Cardiac muscle cell (in vitro differentiated cells and primary cell): ENCODE measurements around the gene EIF1B. TPM values are rescaled to one million over a fixed set of nuclear protein-coding genes. Genes with fewer than 3 reads are reported as not detected.

Experiments used
- DNase-seq, 2 donors: peaks; one replicate each; pipeline versions ENCODE4 v3.0.0 to v3.0.0-alpha.2; 2010 to 2017; ENCODE audit warnings: low read depth in 1 of 2, low spot score in 1 of 2
- H3K27ac ChIP-seq: fragments of 200-600 bp; sonication (generic); 2 replicates; pipeline ENCODE4 v1.5.1; 2016
- H3K27me3 ChIP-seq: fragments of 200-600 bp; sonication (generic); 2 replicates; pipeline ENCODE4 v1.6.0; 2016; ENCODE audit warnings: control low read depth
- H3K36me3 ChIP-seq: fragments of 200-600 bp; sonication (generic); 2 replicates; pipeline ENCODE4 v1.5.1; 2016; ENCODE audit warnings: control low read depth
- H3K4me1 ChIP-seq: fragments of 200-600 bp; sonication (generic); 2 replicates; pipeline ENCODE4 v1.8.1; 2017; ENCODE audit warnings: low read depth, mild to moderate bottlenecking, mixed run types
- H3K4me3 ChIP-seq: fragments of 200-600 bp; sonication (generic); 2 replicates; pipeline ENCODE4 v1.5.1; 2016; ENCODE audit warnings: mild to moderate bottlenecking
- H3K9me3 ChIP-seq: fragments of 200-600 bp; sonication (generic); 2 replicates; pipeline ENCODE4 v1.5.1; 2017; ENCODE audit warnings: low read depth, mild to moderate bottlenecking, control low read depth
- CTCF ChIP-seq: IDR thresholded peaks from 2 replicates; pipeline ENCODE4 v1.5.1; 2012; ENCODE audit warnings: low read depth, mild to moderate bottlenecking, low read length
- polyA plus RNA-seq: library from polyadenylated mRNA; unstranded; fragments of >200 nt; fragmentation: Nextera tagmentation; extraction: Ambion mirVana; gene quantifications from 2 replicates; pipeline ENCODE4 v1.2.1, GENCODE V29; 2016
- total RNA-seq: library from RNA; depleted of rRNA; stranded (reverse); fragments of >200 nt; gene quantifications from 2 replicates; pipeline ENCODE4 v1.2.3, GENCODE V29; 2016

EIF1B gene
- total and polyA plus RNA-seq, 2 experiments from 2014 or later = 23.3 to 187 TPM

GRCh38 chr3:40350529-40350928 lies 41.0 kb downstream of the EIF1B start:
- Histone ChIP-seq H3K27me3 (no peaks in the 10 kb centered on the region), H3K36me3 (no peaks in the 10 kb centered on the region), H3K4me3 (no peak overlapping the region), H3K27ac (no peak overlapping the region), H3K4me1 (no peaks in the 10 kb centered on the region), H3K9me3 (peaks cover 7% of the 10 kb centered on the region)
- no peak for TF ChIP-seq CTCF
- no peak for DNase-seq

- no peak overlapping the region for H3K27ac ChIP-seq
- H3K4me3 ChIP-seq = no peak overlapping the region
- peaks cover 3% of the 10 kb centered on the region for H3K9me3 ChIP-seq
- H3K4me1 ChIP-seq = no peaks in the 10 kb centered on the region
- no peaks in the 10 kb centered on the region for H3K27me3 ChIP-seq
- no peak for TF ChIP-seq CTCF
- DNase-seq = no peak
- H3K36me3 ChIP-seq = no peaks in the 10 kb centered on the region
These were observed 45.9 kb downstream of the EIF1B start for GRCh38 chr3:40355410-40355809.

- Histone ChIP-seq H3K9me3 (no peaks in the 10 kb centered on the region), H3K4me1 (no peaks in the 10 kb centered on the region), H3K27ac (no peak overlapping the region), H3K27me3 (no peaks in the 10 kb centered on the region), H3K36me3 (no peaks in the 10 kb centered on the region), H3K4me3 (no peak overlapping the region)
- no peak for TF ChIP-seq CTCF
- no peak for DNase-seq
These were observed 48.9 kb downstream of the EIF1B start for GRCh38 chr3:40358454-40358853.

Other genes with a start within 250 kb of the EIF1B start
- 0.42 and 0.66 TPM in 2 replicates for gene ENTPD3, start 77.5 kb downstream of the EIF1B start, total RNA-seq
- gene ENTPD3, start 77.5 kb downstream of the EIF1B start, polyA plus RNA-seq = 0.16 and 1.1 TPM in 2 replicates
- gene RPL14, start 147.6 kb downstream of the EIF1B start, total RNA-seq = 427 and 486 TPM in 2 replicates
- 408 and 465 TPM in 2 replicates for gene RPL14, start 147.6 kb downstream of the EIF1B start, polyA plus RNA-seq
- 0.15 and 1.5 TPM in 2 replicates for gene ZNF619, start 167.4 kb downstream of the EIF1B start, total RNA-seq
- 0.84 TPM in 1 of 2 replicates, not detected in the other for gene ZNF619, start 167.4 kb downstream of the EIF1B start, polyA plus RNA-seq
- 7.5 and 8.8 TPM in 2 replicates for gene ZNF620, start 196.3 kb downstream of the EIF1B start, total RNA-seq
- gene ZNF620, start 196.3 kb downstream of the EIF1B start, polyA plus RNA-seq = 8.3 and 10.2 TPM in 2 replicates
- 10.9 and 17.3 TPM in 2 replicates for gene ZNF621, start 215.3 kb downstream of the EIF1B start, total RNA-seq
- gene ZNF621, start 215.3 kb downstream of the EIF1B start, polyA plus RNA-seq = 6.9 and 12.9 TPM in 2 replicates